Measurements from ENCODE around the gene NSFL1C. TPM values are rescaled to one million over a fixed set of nuclear protein-coding genes. Genes with fewer than 3 reads are reported as not detected.

NSFL1C gene
- total RNA-seq, 2 experiments from 2014 or later: 40.2 to 80.0 TPM

GRCh38 chr20:1462834-1463233 is 3.8 kb downstream of the NSFL1C start:
- BruUV-seq (replicated peaks): no TSS peak
- Histone ChIP-seq H3K79me2 (ENCODE audit: insufficient read depth, low read depth, low read length) (peaks cover 33% of the 10 kb centered on the region), H2AFZ (ENCODE audit: low read length) (no peak overlapping the region), H3K4me1 (ENCODE audit: insufficient read depth, low read length, poor library complexity, severe bottlenecking) (peaks cover 35% of the 10 kb centered on the region), H3K36me3 (ENCODE audit: insufficient read depth, low read length) (peaks cover 65% of the 10 kb centered on the region), H3K9me2 (ENCODE audit: insufficient read depth, low read length) (no peaks in the 10 kb centered on the region), H3K4me2 (ENCODE audit: low read length) (peak overlapping the region; percentile 29), H3K4me3 (ENCODE audit: low read depth, low read length, poor library complexity, severe bottlenecking) (no peak overlapping the region), H3K9me3 (ENCODE audit: low read length) (no peaks in the 10 kb centered on the region), H3K27ac (ENCODE audit: low read depth, low read length, poor library complexity, severe bottlenecking) (no peak overlapping the region), H4K20me1 (ENCODE audit: insufficient read depth, low read length) (peaks cover 16% of the 10 kb centered on the region)
- POLR2A ChIA-PET: no interaction called here
- intact Hi-C loops (cut with micrococcal nuclease; ENCODE audit: unreplicated experiment): no loop called here
- CTCF ChIA-PET (ENCODE audit: unreplicated experiment): no interaction called here
- TF ChIP-seq CTCF (conservative IDR thresholded peaks at IDR 0.05; ENCODE audit: low read length): no peak
- no peak for TF ChIP-seq EZH2phosphoT487 (IDR thresholded peaks at IDR 0.05; ENCODE audit: borderline replicate concordance, low read depth, low read length)
- peak; percentile 65 for DNase-seq (ENCODE audit: low spot score)

- H4K20me1 ChIP-seq (ENCODE audit: insufficient read depth, low read length): peaks cover 16% of the 10 kb centered on the region
- peaks cover 33% of the 10 kb centered on the region for H3K79me2 ChIP-seq (ENCODE audit: insufficient read depth, low read depth, low read length)
- H3K9me3 ChIP-seq (ENCODE audit: low read length): no peaks in the 10 kb centered on the region
- no peak overlapping the region for H2AFZ ChIP-seq (ENCODE audit: low read length)
- peaks cover 28% of the 10 kb centered on the region for H3K4me1 ChIP-seq (ENCODE audit: insufficient read depth, low read length, poor library complexity, severe bottlenecking)
- BruUV-seq (replicated peaks): no TSS peak
- TF ChIP-seq EZH2phosphoT487 (IDR thresholded peaks at IDR 0.05; ENCODE audit: borderline replicate concordance, low read depth, low read length) (no peak), CTCF (conservative IDR thresholded peaks at IDR 0.05; ENCODE audit: low read length) (no peak)
- H3K27ac ChIP-seq (ENCODE audit: low read depth, low read length, poor library complexity, severe bottlenecking): no peak overlapping the region
- H3K4me2 ChIP-seq (ENCODE audit: low read length): no peak overlapping the region
- no peak for DNase-seq (ENCODE audit: low spot score)
- POLR2A ChIA-PET: no interaction called here
- CTCF ChIA-PET (ENCODE audit: unreplicated experiment): no interaction called here
- H3K9me2 ChIP-seq (ENCODE audit: insufficient read depth, low read length): no peaks in the 10 kb centered on the region
- H3K4me3 ChIP-seq (ENCODE audit: low read depth, low read length, poor library complexity, severe bottlenecking): no peak overlapping the region
- intact Hi-C loops (cut with micrococcal nuclease; ENCODE audit: unreplicated experiment): no loop called here
- peaks cover 72% of the 10 kb centered on the region for H3K36me3 ChIP-seq (ENCODE audit: insufficient read depth, low read length)
These were observed 4.6 kb downstream of the NSFL1C start for GRCh38 chr20:1462001-1462400.

GRCh38 chr20:1460275-1460674 is 6.4 kb downstream of the NSFL1C start:
- Histone ChIP-seq H3K79me2 (ENCODE audit: insufficient read depth, low read depth, low read length) (peaks cover 23% of the 10 kb centered on the region), H2AFZ (ENCODE audit: low read length) (no peak overlapping the region), H3K4me1 (ENCODE audit: insufficient read depth, low read length, poor library complexity, severe bottlenecking) (peaks cover 18% of the 10 kb centered on the region), H4K20me1 (ENCODE audit: insufficient read depth, low read length) (peaks cover 6% of the 10 kb centered on the region; the same call in 1 of the 2 replicates), H3K4me2 (ENCODE audit: low read length) (no peak overlapping the region), H3K9me2 (ENCODE audit: insufficient read depth, low read length) (no peaks in the 10 kb centered on the region), H3K4me3 (ENCODE audit: low read depth, low read length, poor library complexity, severe bottlenecking) (no peak overlapping the region), H3K27ac (ENCODE audit: low read depth, low read length, poor library complexity, severe bottlenecking) (no peak overlapping the region), H3K36me3 (ENCODE audit: insufficient read depth, low read length) (peaks cover 89% of the 10 kb centered on the region), H3K9me3 (ENCODE audit: low read length) (no peaks in the 10 kb centered on the region)
- CTCF ChIA-PET (ENCODE audit: unreplicated experiment): no interaction called here
- TF ChIP-seq EZH2phosphoT487 (IDR thresholded peaks at IDR 0.05; ENCODE audit: borderline replicate concordance, low read depth, low read length): no peak
- TF ChIP-seq CTCF (conservative IDR thresholded peaks at IDR 0.05; ENCODE audit: low read length): no peak
- DNase-seq (ENCODE audit: low spot score): no peak
- POLR2A ChIA-PET: no interaction called here
- intact Hi-C loops (cut with micrococcal nuclease; ENCODE audit: unreplicated experiment): no loop called here
- BruUV-seq (replicated peaks): no TSS peak

Measured in OCI-LY7 (cell line).